ENCODE measurements around the gene NRXN3. TPM values are rescaled to one million over a fixed set of nuclear protein-coding genes. Genes with fewer than 3 reads are reported as not detected.

The NRXN3 gene
- total RNA-seq, 1 experiment from 2014 or later, result not detected

GRCh38 chr14:78240567-78240966, 70.4 kb downstream of the NRXN3 start:
- TF ChIP-seq SIN3A (IDR thresholded peaks at IDR 0.05; ENCODE audit: low read depth), result no peak
- TF ChIP-seq EGR1 (IDR thresholded peaks at IDR 0.05; ENCODE audit: low read depth), result no peak
- no peak for TF ChIP-seq ATF3 (IDR thresholded peaks at IDR 0.05)
- no peak for TF ChIP-seq ZFX (IDR thresholded peaks at IDR 0.05)
- no peak for TF ChIP-seq CTCF (IDR thresholded peaks at IDR 0.05 in 2 of 3, conservative IDR thresholded peaks at IDR 0.05 in 1 of 3; ENCODE audit: borderline replicate concordance in 1 of 3, insufficient read depth in 1 of 3, low read depth in 2 of 3, low read length in 2 of 3)
- no peak for TF ChIP-seq TCF7L2 (IDR thresholded peaks at IDR 0.05; ENCODE audit: borderline replicate concordance, extremely low read depth, insufficient read depth, insufficient read length)
- no peak for TF ChIP-seq FOSL1 (IDR thresholded peaks at IDR 0.05; ENCODE audit: low read depth)
- no peak for TF ChIP-seq ZNF274 (IDR thresholded peaks at IDR 0.05; ENCODE audit: low read depth, low read length)
- TF ChIP-seq SP1 (IDR thresholded peaks at IDR 0.05; ENCODE audit: low read depth), result no peak
- no peak for TF ChIP-seq ELF1 (IDR thresholded peaks at IDR 0.05; ENCODE audit: borderline replicate concordance, low read depth)
- TF ChIP-seq CEBPB (IDR thresholded peaks at IDR 0.05; ENCODE audit: low read depth), result no peak
- TF ChIP-seq YY1 (IDR thresholded peaks at IDR 0.05; ENCODE audit: extremely low read depth, insufficient replicate concordance, low read depth, low read length), result no peak
- no peak for TF ChIP-seq EZH2phosphoT487 (IDR thresholded peaks at IDR 0.05; ENCODE audit: borderline replicate concordance)
- no peak for TF ChIP-seq EZH2 (IDR thresholded peaks at IDR 0.05)
- TF ChIP-seq ZBTB33 (IDR thresholded peaks at IDR 0.05; ENCODE audit: extremely low read depth, insufficient replicate concordance, low read length), result no peak
- no peak for TF ChIP-seq RAD21 (IDR thresholded peaks at IDR 0.05; ENCODE audit: low read depth)
- TF ChIP-seq MAX (IDR thresholded peaks at IDR 0.05), result no peak
- no peak for TF ChIP-seq CBX3 (IDR thresholded peaks at IDR 0.05; ENCODE audit: low read depth)
- no peak for TF ChIP-seq POLR2AphosphoS5 (IDR thresholded peaks at IDR 0.05; ENCODE audit: low read depth, low read length)
- H3K9me3 ChIP-seq (ENCODE audit: control insufficient read depth in 1 of 2, insufficient read depth in 1 of 2, low read depth in 1 of 2, low read length in 2 of 2), result no peaks in the 10 kb centered on the region
- H4K20me1 ChIP-seq (ENCODE audit: insufficient read depth), result no peaks in the 10 kb centered on the region
- H3K9ac ChIP-seq (ENCODE audit: low read length), result no peak overlapping the region
- no peak for DNase-seq (ENCODE audit: low read depth, low spot score)
- H3K4me2 ChIP-seq (ENCODE audit: low read length), result no peak overlapping the region
- no peak overlapping the region for H3K27ac ChIP-seq (ENCODE audit: low read depth, low read length)
- H3K9me2 ChIP-seq (ENCODE audit: insufficient read depth), result no peaks in the 10 kb centered on the region
- H3K27me3 ChIP-seq (ENCODE audit: insufficient read depth, low read length), result peaks cover 9% of the 10 kb centered on the region
- RAD21 ChIA-PET (ENCODE audit: low non-redundant PET in 1 of 2, low total read pairs in 2 of 2, uncharacterized antibody in 2 of 2, unreplicated experiment in 2 of 2), result no interaction called here
- no peak overlapping the region for H2AFZ ChIP-seq (ENCODE audit: low read depth, low read length, poor library complexity, severe bottlenecking)
- no peaks in the 10 kb centered on the region for H3K79me2 ChIP-seq (ENCODE audit: insufficient read depth, low read length)
- CTCF ChIA-PET, result no interaction called here
- POLR2A ChIA-PET, result no interaction called here
- H3K4me3 ChIP-seq (replicated peaks in 1 of 2; ENCODE audit: low read depth in 1 of 2, low read length in 2 of 2), result no peak overlapping the region
- intact Hi-C loops (cut with micrococcal nuclease), result no loop called here
- H3K4me1 ChIP-seq (ENCODE audit: control insufficient read depth in 1 of 2, insufficient read depth in 2 of 2, low read length in 2 of 2), result no peaks in the 10 kb centered on the region
- no peak for ATAC-seq
- no peaks in the 10 kb centered on the region for H3K36me3 ChIP-seq (ENCODE audit: control insufficient read depth in 1 of 2, insufficient read depth in 2 of 2, low read length in 2 of 2)
- no TSS peak for BruUV-seq (replicated peaks)

Measured in HCT116 (cell line).